Right lobe of liver (tissue), 6 donors: ENCODE results near the gene CD81. TPM values are rescaled to one million over a fixed set of nuclear protein-coding genes. Genes with fewer than 3 reads are reported as not detected.

Experiments used
- ATAC-seq, 4 donors: fragments of 200-7000 bp; cut with Tn5 transposase; one replicate each; pipeline ENCODE4 v1.9.1; 2020; ENCODE audit warnings: mild to moderate bottlenecking in 4 of 4, moderate library complexity in 4 of 4
- DNase-seq, 3 donors: peaks; one replicate each; pipeline ENCODE4 v3.0.0-alpha.2; 2020
- H3K27ac ChIP-seq, 3 donors: fragments of 200-600 bp; one replicate each; pipeline ENCODE4 v1.8.0; 2022
- H3K27me3 ChIP-seq, 2 donors: fragments of 200-600 bp; one replicate each; pipeline ENCODE4 v1.8.0; 2022
- H3K36me3 ChIP-seq, 4 donors: fragments of 200-600 bp; sonication (generic) in 1 of 4; one replicate each; pipeline versions ENCODE4 v1.5.1 to v1.8.0; 2017 to 2022; ENCODE audit warnings: control low read depth in 1 of 4
- H3K4me1 ChIP-seq, 4 donors: fragments of 200-600 bp; sonication (generic) in 1 of 4; one replicate each; pipeline versions ENCODE4 v1.5.1 to v1.8.0; 2017 to 2022; ENCODE audit warnings: control low read depth in 1 of 4
- H3K4me3 ChIP-seq, 3 donors: fragments of 200-600 bp; one replicate each; pipeline ENCODE4 v1.8.0; 2022
- H3K9me3 ChIP-seq, 4 donors: fragments of 200-600 bp; sonication (generic) in 1 of 4; one replicate each; pipeline versions ENCODE4 v1.5.1 to v1.8.0; 2017 to 2022; ENCODE audit warnings: control low read depth in 1 of 4
- CTCF ChIP-seq, 4 donors: fragments of 200-600 bp in 3 of 4; fragments of 450-650 bp in 1 of 4; IDR thresholded peaks; one replicate each; pipeline versions ENCODE4 v1.5.1 to v1.8.0; 2016 to 2022; ENCODE audit warnings: antibody characterized with exemption in 4 of 4, mild to moderate bottlenecking in 2 of 4
- POLR2A ChIP-seq: fragments of 450-650 bp; IDR thresholded peaks from one replicate; pipeline ENCODE4 v1.6.1; 2017; ENCODE audit warnings: antibody characterized with exemption, mild to moderate bottlenecking
- WGBS: methylation state at CpG from one replicate; pipeline ENCODE4 v1.1.6; 2018; ENCODE audit warnings: low coverage, low lambda C conversion rate; ENCODE audit not compliant: insufficient coverage; ENCODE audit errors: missing lambda C conversion rate; 5-methylcytosine and 5-hydroxymethylcytosine counted together
- intact Hi-C, 2 donors: fragments of 100-400 bp; cut with DNase I; formaldehyde crosslinking; loops; one replicate each; pipeline versions ENCODE4 v1.11.2 to v1.14.1; 2022
- total RNA-seq, 6 experiments: library from RNA; depleted of rRNA in 2 of 6; stranded (reverse); fragments of >200 nt in 2 of 6; fragmentation: NEBNext Ultra II Directional in 3 of 6; extraction: Animal tissue kit (Norgen Biotek cat#: 25700) in 3 of 6; gene quantifications; one replicate each; pipeline versions ENCODE4 v1.1.0 to v1.2.4, GENCODE V29; 2016 to 2023
- donor health status: DM: no; HTN: yes; CAD: no.
- donor health status: DM: no; HTN: no; CAD: no.
- donor health status: DM: no; HTN: no; CAD: no.
- donor health status: DM: no; HTN: yes; CAD: no.
- donor health status: DM: no; HTN: yes; CAD: no.

Gene CD81
- total RNA-seq, 6 experiments from 2014 or later: 433 to 721 (median 528) TPM

GRCh38 chr11:2432628-2433071 is 55.5 kb downstream of the CD81 start:
- peak in 1 of 3 donors; percentile 40 for DNase-seq
- ATAC-seq: no peak
- no peaks in the 10 kb centered on the region for H3K27me3 ChIP-seq
- H3K36me3 ChIP-seq: no peaks in the 10 kb centered on the region
- no peaks in the 10 kb centered on the region for H3K9me3 ChIP-seq
- TF ChIP-seq CTCF (IDR thresholded peaks at IDR 0.05) (no peak), POLR2A (no peak)
- WGBS: no CpG with 5 or more reads among the region's 13 CpGs
- intact Hi-C loops: loop anchor here in 1 of 2 donors (5.0 kb wide), 1 partner anchor 460 kb away; no protein-coding TSS in a partner anchor
- H3K4me3 ChIP-seq: no peak overlapping the region
- H3K27ac ChIP-seq: no peak overlapping the region
- no peaks in the 10 kb centered on the region for H3K4me1 ChIP-seq

GRCh38 chr11:2433106-2433925 is 56.2 kb downstream of the CD81 start:
- ATAC-seq (no peak), DNase-seq (peak in 1 of 3 donors; percentile 42)
- no peaks in the 10 kb centered on the region for H3K4me1 ChIP-seq
- TF ChIP-seq POLR2A: no peak
- TF ChIP-seq CTCF (IDR thresholded peaks at IDR 0.05): no peak
- H3K4me3 ChIP-seq: no peak overlapping the region
- H3K27me3 ChIP-seq: no peaks in the 10 kb centered on the region
- intact Hi-C loops: loop anchor here in 1 of 2 donors (5.0 kb wide), 1 partner anchor 459 kb away; no protein-coding TSS in a partner anchor
- 93% methylated on average over 3 of the region's 22 CpGs for WGBS
- no peaks in the 10 kb centered on the region for H3K36me3 ChIP-seq
- no peak overlapping the region for H3K27ac ChIP-seq
- H3K9me3 ChIP-seq: no peaks in the 10 kb centered on the region

GRCh38 chr11:2434008-2434407 is 56.9 kb downstream of the CD81 start:
- 68% methylated on average over 4 of the region's 8 CpGs for WGBS
- intact Hi-C loops: loop anchor here in 1 of 2 donors (5.0 kb wide), 1 partner anchor 458 kb away; no protein-coding TSS in a partner anchor
- Histone ChIP-seq H3K27me3 (no peaks in the 10 kb centered on the region), H3K4me1 (no peaks in the 10 kb centered on the region), H3K36me3 (no peaks in the 10 kb centered on the region), H3K27ac (no peak overlapping the region), H3K4me3 (no peak overlapping the region), H3K9me3 (no peaks in the 10 kb centered on the region)
- no peak for ATAC-seq
- no peak for TF ChIP-seq CTCF (IDR thresholded peaks at IDR 0.05)
- TF ChIP-seq POLR2A: no peak
- peak in 1 of 3 donors; percentile 29 for DNase-seq

GRCh38 chr11:2434506-2435255 is 57.6 kb downstream of the CD81 start:
- Histone ChIP-seq H3K4me3 (no peak overlapping the region), H3K4me1 (no peaks in the 10 kb centered on the region), H3K27ac (no peak overlapping the region), H3K27me3 (no peaks in the 10 kb centered on the region), H3K36me3 (no peaks in the 10 kb centered on the region), H3K9me3 (no peaks in the 10 kb centered on the region)
- DNase-seq (peak in 1 of 3 donors; percentile 5), ATAC-seq (no peak)
- TF ChIP-seq POLR2A: no peak
- no peak for TF ChIP-seq CTCF (IDR thresholded peaks at IDR 0.05)
- WGBS: 75% methylated on average over 9 of the region's 11 CpGs
- intact Hi-C loops: loop anchor here in 1 of 2 donors (5.0 kb wide), 1 partner anchor 458 kb away; no protein-coding TSS in a partner anchor
